ENCODE results near the gene FAM72B.
"Not testable (repeated sequence)": the region's sequence is repeated elsewhere in the genome, so short reads cannot be mapped to it uniquely, and the experiment has no call there.

GRCh38 chr1:121176649-121177048 is 7.5 kb downstream of the FAM72B start:
- TF ChIP-seq CTCF (conservative IDR thresholded peaks at IDR 0.05; ENCODE audit: low read depth, low read length); EZH2 (IDR thresholded peaks at IDR 0.05; ENCODE audit: borderline replicate concordance, low read depth, low read length, poor library complexity, severe bottlenecking): not testable (repeated sequence)
